Tibial nerve (tissue), 4 donors: ENCODE data around the gene KLHL11. TPM values are rescaled to one million over a fixed set of nuclear protein-coding genes. Genes with fewer than 3 reads are reported as not detected.

Experiments
- DNase-seq, 2 donors: peaks; one replicate each; pipeline ENCODE4 v3.0.0-alpha.2; 2019; ENCODE audit warnings: low spot score in 2 of 2
- H3K27ac ChIP-seq, 4 donors: fragments of 200-600 bp; sonication (generic) in 3 of 4; one replicate each; pipeline ENCODE4 v1.5.1; 2017 to 2019; ENCODE audit warnings: mild to moderate bottlenecking in 1 of 4
- H3K27me3 ChIP-seq, 2 donors: fragments of 200-600 bp; sonication (generic) in 1 of 2; one replicate each; pipeline versions ENCODE4 v1.5.1 to v1.6.0; 2017 to 2019
- H3K36me3 ChIP-seq, 3 donors: fragments of 200-600 bp; sonication (generic); one replicate each; pipeline ENCODE4 v1.5.1; 2018 to 2019
- H3K4me1 ChIP-seq, 4 donors: fragments of 200-600 bp; sonication (generic) in 3 of 4; one replicate each; pipeline ENCODE4 v1.5.1; 2017 to 2019
- H3K4me3 ChIP-seq, 4 donors: fragments of 200-600 bp; sonication (generic) in 3 of 4; one replicate each; pipeline ENCODE4 v1.5.1; 2017 to 2019; ENCODE audit warnings: mild to moderate bottlenecking in 1 of 4, moderate library complexity in 1 of 4
- H3K9me3 ChIP-seq, 4 donors: fragments of 200-600 bp; sonication (generic) in 3 of 4; one replicate each; pipeline ENCODE4 v1.5.1; 2017 to 2019
- EP300 ChIP-seq, 2 donors: sonication (generic); formaldehyde crosslinking; IDR thresholded peaks; one replicate each; pipeline ENCODE4 v1.6.1; 2017; ENCODE audit warnings: antibody characterized with exemption in 2 of 2, mild to moderate bottlenecking in 1 of 2
- POLR2A ChIP-seq, 2 donors: fragments of 450-650 bp; IDR thresholded peaks; one replicate each; pipeline ENCODE4 v1.6.1; 2017; ENCODE audit warnings: antibody characterized with exemption in 2 of 2, mild to moderate bottlenecking in 2 of 2, moderate library complexity in 2 of 2
- WGBS, 2 donors: methylation state at CpG; one replicate each; pipeline ENCODE4 v1.1.5; 2018; 5-methylcytosine and 5-hydroxymethylcytosine counted together
- total RNA-seq, 4 donors: library from RNA; depleted of rRNA; stranded (reverse); fragments of >200 nt; gene quantifications; one replicate each; pipeline ENCODE4 v1.1.0, GENCODE V29; 2016
- TF ChIP-seq, protein P1 (sequence below), 5 experiments: fragments of 200-600 bp in 3 of 5; fragments of 450-650 bp in 2 of 5; sonication (generic) in 3 of 5; IDR thresholded peaks; one replicate each; pipeline ENCODE4 v1.5.1; 2016 to 2019; ENCODE audit warnings: antibody characterized with exemption in 5 of 5, mild to moderate bottlenecking in 3 of 5, moderate library complexity in 2 of 5

The KLHL11 gene
- total RNA-seq, 4 donors from 2014 or later, result 27.3 to 42.2 (median 32.7) TPM

DNA sequence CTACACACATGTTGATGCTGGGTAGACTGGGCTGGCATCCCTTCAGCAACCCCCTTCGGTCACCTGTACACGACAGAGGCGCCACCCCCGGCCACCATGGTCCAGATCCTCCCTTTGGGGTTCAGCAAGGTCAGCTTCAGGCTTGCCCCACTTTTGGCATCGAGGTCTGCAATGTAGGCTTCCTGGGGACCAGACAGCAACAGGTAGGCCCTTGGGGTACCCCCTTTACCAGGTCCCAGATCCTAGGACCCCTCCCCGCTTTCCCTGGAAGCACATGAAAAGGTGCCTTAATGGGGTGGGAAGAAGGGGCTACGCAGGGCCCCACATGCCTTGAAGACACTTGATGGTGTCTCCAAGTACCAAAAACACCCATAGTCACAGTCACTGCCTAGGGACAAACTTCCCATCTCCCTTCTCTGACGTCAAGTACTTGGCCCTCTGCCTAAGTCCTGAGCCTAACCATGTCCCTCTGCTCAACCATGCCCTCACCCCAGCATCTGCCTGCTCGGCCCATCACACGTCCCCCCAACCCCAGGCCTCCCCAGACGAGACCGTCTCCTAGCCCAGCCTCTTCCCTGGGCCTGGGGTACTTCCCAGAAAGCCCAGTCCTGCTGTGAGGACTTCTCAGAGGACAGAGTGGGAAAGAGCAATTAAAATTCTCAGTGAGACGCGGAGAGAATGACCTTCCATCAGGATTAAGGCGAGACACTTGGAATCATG is 41.4 kb upstream of the KLHL11 start:
- TF ChIP-seq, protein P1, sequence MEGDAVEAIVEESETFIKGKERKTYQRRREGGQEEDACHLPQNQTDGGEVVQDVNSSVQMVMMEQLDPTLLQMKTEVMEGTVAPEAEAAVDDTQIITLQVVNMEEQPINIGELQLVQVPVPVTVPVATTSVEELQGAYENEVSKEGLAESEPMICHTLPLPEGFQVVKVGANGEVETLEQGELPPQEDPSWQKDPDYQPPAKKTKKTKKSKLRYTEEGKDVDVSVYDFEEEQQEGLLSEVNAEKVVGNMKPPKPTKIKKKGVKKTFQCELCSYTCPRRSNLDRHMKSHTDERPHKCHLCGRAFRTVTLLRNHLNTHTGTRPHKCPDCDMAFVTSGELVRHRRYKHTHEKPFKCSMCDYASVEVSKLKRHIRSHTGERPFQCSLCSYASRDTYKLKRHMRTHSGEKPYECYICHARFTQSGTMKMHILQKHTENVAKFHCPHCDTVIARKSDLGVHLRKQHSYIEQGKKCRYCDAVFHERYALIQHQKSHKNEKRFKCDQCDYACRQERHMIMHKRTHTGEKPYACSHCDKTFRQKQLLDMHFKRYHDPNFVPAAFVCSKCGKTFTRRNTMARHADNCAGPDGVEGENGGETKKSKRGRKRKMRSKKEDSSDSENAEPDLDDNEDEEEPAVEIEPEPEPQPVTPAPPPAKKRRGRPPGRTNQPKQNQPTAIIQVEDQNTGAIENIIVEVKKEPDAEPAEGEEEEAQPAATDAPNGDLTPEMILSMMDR (IDR thresholded peaks at IDR 0.05), result no peak
- TF ChIP-seq EP300 (IDR thresholded peaks at IDR 0.05) (no peak), POLR2A (IDR thresholded peaks at IDR 0.05) (no peak)
- Histone ChIP-seq H3K27ac (peak overlapping the region in 1 of 4 donors; percentile 36), H3K4me3 (no peak overlapping the region), H3K4me1 (no peaks in the 10 kb centered on the region), H3K27me3 (no peaks in the 10 kb centered on the region), H3K9me3 (no peaks in the 10 kb centered on the region), H3K36me3 (peaks cover 7 to 100% (median 21%) of the 10 kb centered on the region in 3 donors)
- DNase-seq, result no peak
- WGBS, 2 donors, result 67 to 80% methylated on average over 11 to 15 of the region's 15 CpGs

- WGBS, 2 donors, result 81 to 85% methylated on average over 4 of the region's 4 CpGs
- Histone ChIP-seq H3K27me3 (no peaks in the 10 kb centered on the region), H3K27ac (no peak overlapping the region), H3K9me3 (no peaks in the 10 kb centered on the region), H3K36me3 (peaks cover 0 to 100% (median 15%) of the 10 kb centered on the region in 3 donors), H3K4me1 (no peaks in the 10 kb centered on the region), H3K4me3 (no peak overlapping the region)
- no peak for TF ChIP-seq POLR2A (IDR thresholded peaks at IDR 0.05)
- TF ChIP-seq, protein P1 (IDR thresholded peaks at IDR 0.05), result no peak
- no peak for TF ChIP-seq EP300 (IDR thresholded peaks at IDR 0.05)
- DNase-seq, result no peak
Measured at GRCh38 chr17:41905172-41905571, 39.9 kb upstream of the KLHL11 start.

GRCh38 chr17:41904242-41904841 is 39.1 kb upstream of the KLHL11 start:
- TF ChIP-seq POLR2A (IDR thresholded peaks at IDR 0.05), result no peak
- TF ChIP-seq, protein P1 (IDR thresholded peaks at IDR 0.05), result no peak
- TF ChIP-seq EP300 (IDR thresholded peaks at IDR 0.05), result no peak
- 90 to 92% methylated on average over 7 of the region's 7 CpGs for WGBS, 2 donors
- DNase-seq, result no peak
- Histone ChIP-seq H3K4me1 (no peaks in the 10 kb centered on the region), H3K9me3 (no peaks in the 10 kb centered on the region), H3K4me3 (no peak overlapping the region), H3K27me3 (no peaks in the 10 kb centered on the region), H3K27ac (no peak overlapping the region), H3K36me3 (peaks cover 0 to 100% (median 8%) of the 10 kb centered on the region in 3 donors)

GRCh38 chr17:41901646-41902045 is 36.4 kb upstream of the KLHL11 start:
- TF ChIP-seq, protein P1 (IDR thresholded peaks at IDR 0.05), result no peak
- TF ChIP-seq EP300 (IDR thresholded peaks at IDR 0.05) (no peak), POLR2A (IDR thresholded peaks at IDR 0.05) (no peak)
- Histone ChIP-seq H3K9me3 (no peaks in the 10 kb centered on the region), H3K27ac (no peak overlapping the region), H3K4me1 (peaks cover 0 to 2% (median 0%) of the 10 kb centered on the region in 4 donors), H3K4me3 (no peak overlapping the region), H3K27me3 (no peaks in the 10 kb centered on the region), H3K36me3 (peaks cover 0 to 100% (median 17%) of the 10 kb centered on the region in 3 donors)
- DNase-seq, result no peak
- 86 to 93% methylated on average over 11 of the region's 11 CpGs for WGBS, 2 donors

- Histone ChIP-seq H3K4me3 (no peak overlapping the region), H3K27me3 (no peaks in the 10 kb centered on the region), H3K36me3 (peaks cover 2 to 81% (median 18%) of the 10 kb centered on the region in 3 donors), H3K27ac (peak overlapping the region in 2 of 4 donors; percentile 16 to 82), H3K9me3 (no peaks in the 10 kb centered on the region), H3K4me1 (peaks cover 0 to 28% (median 13%) of the 10 kb centered on the region in 4 donors)
- TF ChIP-seq POLR2A (IDR thresholded peaks at IDR 0.05) (no peak), EP300 (IDR thresholded peaks at IDR 0.05) (no peak)
- TF ChIP-seq, protein P1 (IDR thresholded peaks at IDR 0.05), result no peak
- WGBS, 2 donors, result 84 to 89% methylated on average over 6 of the region's 6 CpGs
- no peak for DNase-seq
Measured at GRCh38 chr17:41896726-41897125, 31.5 kb upstream of the KLHL11 start.
